Esophagus muscularis mucosa (tissue), 4 donors: ENCODE measurements around the gene DNAI7.

Experiments used
- CTCF ChIP-seq, 3 experiments: fragments of 200-600 bp in 2 of 3; fragments of 450-650 bp in 1 of 3; sonication (generic) in 2 of 3; IDR thresholded peaks; one replicate each; pipeline ENCODE4 v1.5.1; 2017 to 2019; ENCODE audit warnings: antibody characterized with exemption in 3 of 3, mild to moderate bottlenecking in 2 of 3, moderate library complexity in 1 of 3
- EP300 ChIP-seq: sonication (generic); formaldehyde crosslinking; IDR thresholded peaks from one replicate; pipeline ENCODE4 v1.6.1; 2017; ENCODE audit warnings: antibody characterized with exemption
- POLR2A ChIP-seq: fragments of 450-650 bp; IDR thresholded peaks from one replicate; pipeline ENCODE4 v1.6.1; 2017; ENCODE audit warnings: antibody characterized with exemption, moderate library complexity, mild to moderate bottlenecking, low read depth

GRCh38 chr12:25186788-25187402 is 8.1 kb downstream of the DNAI7 start:
- no peak for TF ChIP-seq EP300
- no peak for TF ChIP-seq CTCF (IDR thresholded peaks at IDR 0.05)
- TF ChIP-seq POLR2A: no peak
